ENCODE results near the gene CROT.

The CROT gene

GRCh38 chr7:87342231-87342630 is 3.2 kb upstream of the CROT start:
- no peak for DNase-seq (ENCODE audit: extremely low read depth, low read depth)
- TF ChIP-seq, protein P1, sequence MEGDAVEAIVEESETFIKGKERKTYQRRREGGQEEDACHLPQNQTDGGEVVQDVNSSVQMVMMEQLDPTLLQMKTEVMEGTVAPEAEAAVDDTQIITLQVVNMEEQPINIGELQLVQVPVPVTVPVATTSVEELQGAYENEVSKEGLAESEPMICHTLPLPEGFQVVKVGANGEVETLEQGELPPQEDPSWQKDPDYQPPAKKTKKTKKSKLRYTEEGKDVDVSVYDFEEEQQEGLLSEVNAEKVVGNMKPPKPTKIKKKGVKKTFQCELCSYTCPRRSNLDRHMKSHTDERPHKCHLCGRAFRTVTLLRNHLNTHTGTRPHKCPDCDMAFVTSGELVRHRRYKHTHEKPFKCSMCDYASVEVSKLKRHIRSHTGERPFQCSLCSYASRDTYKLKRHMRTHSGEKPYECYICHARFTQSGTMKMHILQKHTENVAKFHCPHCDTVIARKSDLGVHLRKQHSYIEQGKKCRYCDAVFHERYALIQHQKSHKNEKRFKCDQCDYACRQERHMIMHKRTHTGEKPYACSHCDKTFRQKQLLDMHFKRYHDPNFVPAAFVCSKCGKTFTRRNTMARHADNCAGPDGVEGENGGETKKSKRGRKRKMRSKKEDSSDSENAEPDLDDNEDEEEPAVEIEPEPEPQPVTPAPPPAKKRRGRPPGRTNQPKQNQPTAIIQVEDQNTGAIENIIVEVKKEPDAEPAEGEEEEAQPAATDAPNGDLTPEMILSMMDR (IDR thresholded peaks at IDR 0.05; ENCODE audit: low read depth, low read length): no peak

GRCh38 chr7:87344446-87344845 is 1.0 kb upstream of the CROT start:
- no peak for DNase-seq (ENCODE audit: extremely low read depth, low read depth)
- TF ChIP-seq, protein P1 (IDR thresholded peaks at IDR 0.05; ENCODE audit: low read depth, low read length): no peak

DNA sequence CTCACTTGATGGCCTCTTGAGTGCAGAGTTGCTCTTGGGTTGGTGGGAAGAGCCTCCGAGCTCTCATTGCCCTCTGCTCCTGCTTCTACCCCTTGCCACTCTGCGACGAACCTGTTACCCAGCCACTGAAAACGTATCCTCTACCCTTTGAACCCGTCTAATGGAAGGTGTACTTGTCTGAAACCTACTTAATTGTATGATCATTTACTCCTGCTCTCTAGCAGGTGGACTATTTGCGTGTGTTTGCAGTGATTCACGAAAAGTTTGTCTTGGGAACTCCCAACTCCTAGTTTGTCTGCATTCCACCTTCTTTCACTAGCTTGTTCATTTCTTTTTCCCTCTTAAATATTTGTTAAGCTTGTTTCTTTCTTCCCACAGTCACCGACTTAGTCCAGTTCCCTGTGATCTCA is 503 bp downstream of the CROT start:
- no peak for DNase-seq (ENCODE audit: extremely low read depth, low read depth)
- TF ChIP-seq, protein P1 (IDR thresholded peaks at IDR 0.05; ENCODE audit: low read depth, low read length): no peak

DNA sequence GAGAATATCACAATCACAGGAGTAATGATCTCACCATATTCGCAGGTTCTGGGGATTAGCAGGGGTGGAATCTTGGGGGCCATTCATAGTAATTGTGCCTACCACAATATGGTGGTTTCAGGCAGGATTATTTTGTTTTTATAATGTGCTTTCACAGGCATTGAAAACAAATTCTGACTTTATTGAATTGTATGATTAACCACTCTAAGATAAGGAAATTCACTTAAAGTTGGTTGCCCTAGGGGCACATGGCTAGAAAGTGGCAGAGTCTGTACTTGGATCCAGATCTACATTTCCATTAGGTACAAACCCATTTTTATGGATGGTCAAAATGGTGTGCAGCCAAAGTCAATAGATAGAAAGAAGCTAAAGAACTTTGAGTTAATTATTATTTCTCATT is 1.7 kb downstream of the CROT start:
- TF ChIP-seq, protein P1 (IDR thresholded peaks at IDR 0.05; ENCODE audit: low read depth, low read length): no peak

GRCh38 chr7:87347664-87348063 is 2.2 kb downstream of the CROT start:
- TF ChIP-seq, protein P1 (IDR thresholded peaks at IDR 0.05; ENCODE audit: low read depth, low read length): no peak
- no peak for DNase-seq (ENCODE audit: extremely low read depth, low read depth)

More for the DNA sequence above, 1.7 kb downstream of the CROT start:
- no peak for DNase-seq (ENCODE audit: extremely low read depth, low read depth)

GRCh38 chr7:87354749-87355148 is 9.3 kb downstream of the CROT start:
- TF ChIP-seq, protein P1 (IDR thresholded peaks at IDR 0.05; ENCODE audit: low read depth, low read length): no peak
- no peak for DNase-seq (ENCODE audit: extremely low read depth, low read depth)

DNA sequence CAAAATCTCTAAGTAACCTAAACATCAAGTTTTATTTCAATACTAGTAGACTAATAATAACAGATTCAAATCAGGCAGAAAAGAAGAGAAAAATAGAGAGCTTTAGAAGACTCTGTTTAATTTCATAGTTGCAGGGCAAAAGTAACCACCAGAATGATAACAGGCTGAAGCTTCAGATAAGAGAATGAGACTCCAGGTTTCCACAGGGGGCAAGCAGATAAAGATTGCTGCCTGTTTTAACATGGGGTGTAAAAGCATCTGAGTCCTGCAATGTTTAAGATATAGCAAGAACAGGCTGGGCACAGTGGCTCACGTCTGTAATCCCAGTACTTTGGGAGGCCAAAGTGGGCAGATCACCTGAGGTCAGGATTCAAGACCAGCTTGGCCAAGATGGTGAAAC is 11.0 kb downstream of the CROT start:
- no peak for DNase-seq (ENCODE audit: extremely low read depth, low read depth)
- TF ChIP-seq, protein P1 (IDR thresholded peaks at IDR 0.05; ENCODE audit: low read depth, low read length): no peak
